CD4-positive, alpha-beta T cell treated with Interleukin-15 for 1 hour (primary cell): ENCODE data around the gene CRTC2.
A peak's percentile ranks its signal among the peaks of the same experiment; 100 is the strongest.

Source experiments
- DNase-seq: peaks from one replicate; pipeline ENCODE4 v3.0.0-alpha.2; 2020

CRTC2 gene

DNA sequence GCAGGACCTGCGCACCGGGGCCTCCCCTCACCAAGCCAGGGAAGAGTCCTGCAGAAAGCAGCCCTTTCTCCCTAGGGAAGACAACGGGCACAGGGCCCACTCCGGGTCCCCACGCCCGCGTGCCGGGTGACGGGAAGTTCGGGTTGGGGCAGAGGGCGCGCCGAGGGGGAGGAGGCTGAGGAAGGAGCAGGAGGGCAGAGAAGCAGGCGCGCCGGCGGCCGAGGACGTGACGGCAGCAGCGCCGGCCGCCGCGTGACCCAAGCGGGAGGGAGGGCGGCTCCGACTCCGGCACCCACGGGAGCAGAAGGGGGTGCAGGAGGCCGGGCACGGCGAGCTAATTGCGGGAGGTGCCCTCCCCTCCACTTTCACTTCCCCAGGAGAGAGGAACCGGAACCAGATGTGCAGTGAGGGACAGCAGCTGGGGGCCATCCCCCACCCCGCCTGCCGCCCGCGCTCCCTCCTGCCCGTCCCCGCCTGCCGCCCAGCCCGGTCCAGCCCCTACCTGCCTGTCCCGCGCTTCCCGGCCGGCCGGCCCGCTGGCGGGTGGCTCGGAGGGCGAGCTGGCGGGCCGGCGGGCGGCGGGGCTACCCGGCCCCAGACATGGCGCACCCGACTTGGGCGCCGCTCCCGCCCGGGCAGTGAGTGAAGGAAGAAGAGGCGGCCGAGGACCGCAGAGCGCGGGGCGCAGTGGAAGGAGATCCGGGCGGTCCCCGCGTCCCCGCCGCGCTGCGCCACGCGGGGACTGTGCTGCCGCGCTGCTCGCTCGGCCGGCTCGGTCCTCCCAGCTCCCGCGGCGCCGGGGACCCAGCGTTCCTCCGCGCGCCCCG lies 12.4 kb downstream of the CRTC2 start:
- DNase-seq = peak; percentile 94

DNA sequence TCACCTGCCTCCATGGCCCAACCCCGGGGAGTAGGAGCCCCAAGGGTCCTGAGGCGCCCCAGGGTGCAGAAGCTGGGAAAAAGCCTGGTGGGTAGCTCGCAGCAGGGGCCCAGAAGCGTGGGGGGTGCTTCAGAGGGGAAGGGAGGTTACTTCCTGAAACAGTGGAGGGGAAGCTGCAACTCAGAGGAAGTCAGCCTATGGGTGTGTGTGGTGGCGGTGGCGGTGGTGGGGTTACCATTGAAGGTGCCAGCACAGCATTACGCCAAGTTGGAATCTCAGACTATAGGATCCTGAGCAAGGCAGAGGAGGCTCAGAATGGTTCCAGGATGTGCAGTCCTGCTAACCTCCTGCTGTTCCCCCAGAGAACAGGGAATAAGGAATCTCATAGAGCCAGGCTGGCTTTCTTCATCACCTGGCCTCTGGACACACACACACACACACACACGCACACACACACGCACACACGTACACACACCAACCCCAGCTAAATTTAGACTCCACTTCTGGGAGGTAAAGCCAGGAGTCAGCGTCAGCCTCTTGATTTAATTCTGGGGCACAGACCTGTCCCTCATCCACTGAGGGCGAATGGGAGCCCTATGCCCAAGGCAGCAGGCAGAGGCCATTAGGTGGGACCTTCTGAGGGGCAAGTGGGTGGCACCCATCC lies 13.1 kb downstream of the CRTC2 start:
- DNase-seq = peak; percentile 88

DNA sequence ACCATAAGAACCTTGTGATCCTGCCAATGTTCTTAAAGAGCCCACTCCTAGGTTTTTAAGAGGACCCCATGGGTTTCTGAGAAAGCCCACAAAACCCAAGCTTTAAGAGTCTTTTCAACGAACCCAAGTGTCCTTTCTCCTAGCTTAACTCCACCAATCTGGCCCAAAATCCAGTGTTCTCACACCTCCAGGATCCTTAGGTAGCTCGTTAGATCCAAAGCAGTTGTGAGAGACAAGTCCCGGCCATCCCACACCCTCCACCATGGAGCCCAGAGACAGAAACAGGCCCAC lies 13.6 kb downstream of the CRTC2 start:
- DNase-seq = no peak

DNA sequence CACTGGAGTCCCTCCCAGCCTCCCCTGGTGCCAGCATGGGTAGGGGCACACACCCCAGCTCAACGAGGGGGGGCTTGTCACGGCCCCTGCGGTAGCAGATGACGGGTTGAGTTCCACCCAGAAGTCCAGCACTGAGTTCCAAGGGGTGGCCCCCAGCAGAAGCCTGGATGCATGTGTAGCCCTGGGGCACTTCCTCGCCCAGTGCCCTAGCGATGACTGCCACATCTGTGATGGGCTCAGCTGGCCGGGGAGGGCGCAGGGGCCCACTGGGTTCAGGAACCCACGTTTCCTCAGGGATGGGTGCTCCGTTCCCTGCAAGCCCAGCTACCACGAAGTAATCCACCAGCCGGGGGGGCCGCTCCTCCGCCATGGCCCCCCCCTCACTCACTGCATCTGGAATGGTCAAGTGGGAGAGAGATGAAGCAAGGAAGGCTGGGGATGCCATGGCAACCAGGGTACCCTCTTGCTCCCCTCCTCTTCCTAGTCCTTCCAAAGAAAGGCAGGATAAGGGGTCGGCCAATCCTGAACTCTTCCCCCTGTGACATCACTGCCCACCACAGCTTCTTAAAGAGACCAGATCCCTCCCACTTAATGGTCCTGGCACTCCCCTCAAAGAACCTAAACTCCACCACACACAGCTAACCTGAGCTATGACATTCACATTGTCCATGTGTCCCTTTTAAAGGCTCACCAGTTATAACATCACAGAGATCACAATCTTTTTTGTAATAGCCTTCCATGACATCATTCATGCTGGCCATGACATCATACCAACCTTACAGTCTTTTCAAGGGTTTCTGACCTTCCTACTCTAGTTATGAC lies 14.2 kb downstream of the CRTC2 start:
- DNase-seq = no peak

DNA sequence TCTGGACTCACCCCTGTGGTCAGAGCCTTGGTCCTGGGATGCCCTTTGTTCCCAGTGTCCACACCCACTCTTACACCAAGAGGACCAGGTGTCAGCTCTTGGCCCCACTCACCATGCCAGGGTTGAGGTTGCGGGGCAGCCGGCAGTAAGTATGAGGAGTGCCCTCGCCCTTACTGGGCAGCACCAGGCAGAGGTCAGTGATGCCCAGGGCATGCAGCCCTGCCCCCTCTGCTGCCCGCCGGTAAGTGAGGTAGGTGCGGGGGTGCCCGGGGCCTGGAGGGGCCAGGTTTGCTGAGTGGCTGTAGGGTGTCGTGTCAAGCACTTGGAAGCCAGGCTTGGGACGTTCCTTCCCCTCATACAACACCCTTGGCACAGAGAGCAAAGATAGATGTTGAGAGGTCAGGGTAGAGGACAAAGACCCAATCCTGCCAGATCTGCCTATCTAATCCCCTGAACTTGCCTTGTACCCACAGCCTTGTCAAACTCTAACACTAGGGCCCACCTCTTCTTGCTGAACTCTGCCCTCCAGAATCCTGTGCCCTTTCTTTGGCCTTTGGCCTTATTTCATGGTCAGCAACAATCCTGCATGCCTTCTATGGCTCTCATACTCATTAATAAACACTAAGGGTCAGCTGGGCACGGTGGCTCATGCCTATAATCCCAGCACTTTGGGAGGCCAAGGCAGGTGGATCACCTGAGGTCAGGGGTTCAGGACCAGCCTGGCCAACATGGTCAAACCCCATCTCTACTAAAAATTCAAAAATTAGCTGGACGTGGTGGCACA lies 15.5 kb downstream of the CRTC2 start:
- DNase-seq = no peak

DNA sequence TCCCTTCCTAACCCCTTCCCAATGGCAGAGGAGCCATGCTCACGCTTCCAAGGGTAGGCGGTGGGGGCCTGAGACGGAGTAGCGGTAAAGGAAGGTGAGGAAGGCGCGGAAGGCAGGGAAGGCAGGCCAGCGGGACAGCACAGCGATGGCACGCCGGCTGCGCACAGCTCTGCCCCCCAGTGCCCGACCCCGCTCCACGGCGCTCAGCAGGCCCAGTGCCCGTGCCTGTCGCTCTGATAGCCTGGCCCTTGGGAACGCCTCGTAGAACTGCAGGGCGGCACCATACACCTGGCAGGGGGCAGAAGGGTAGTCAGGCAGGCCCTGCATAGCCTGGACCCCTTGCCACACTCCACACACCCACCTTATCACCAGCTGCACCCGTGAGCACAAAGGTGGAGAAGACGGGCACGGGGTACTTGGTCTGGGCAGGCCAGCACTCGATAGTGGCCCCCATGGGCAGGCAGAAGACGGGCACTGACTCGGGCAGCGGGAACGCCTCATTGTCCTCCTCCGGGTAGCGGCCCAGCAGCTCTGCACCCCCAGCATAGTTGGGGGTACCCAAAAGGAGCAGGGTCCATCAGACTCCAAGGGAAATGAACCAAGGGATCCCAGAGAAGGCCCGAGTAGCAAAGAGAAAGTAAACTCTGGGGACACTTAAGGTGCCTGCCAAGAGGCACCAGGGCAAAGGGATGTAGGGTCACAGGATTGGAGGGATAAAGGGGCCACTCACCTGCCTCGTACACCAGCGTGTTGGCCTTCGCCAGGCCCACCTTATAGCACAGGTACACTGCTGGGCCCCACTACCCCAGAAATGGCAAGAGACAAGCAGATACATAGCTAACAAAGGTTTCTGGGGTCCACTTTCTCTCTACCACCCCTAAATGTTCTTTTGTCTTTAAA lies 16.3 kb downstream of the CRTC2 start:
- DNase-seq = no peak

DNA sequence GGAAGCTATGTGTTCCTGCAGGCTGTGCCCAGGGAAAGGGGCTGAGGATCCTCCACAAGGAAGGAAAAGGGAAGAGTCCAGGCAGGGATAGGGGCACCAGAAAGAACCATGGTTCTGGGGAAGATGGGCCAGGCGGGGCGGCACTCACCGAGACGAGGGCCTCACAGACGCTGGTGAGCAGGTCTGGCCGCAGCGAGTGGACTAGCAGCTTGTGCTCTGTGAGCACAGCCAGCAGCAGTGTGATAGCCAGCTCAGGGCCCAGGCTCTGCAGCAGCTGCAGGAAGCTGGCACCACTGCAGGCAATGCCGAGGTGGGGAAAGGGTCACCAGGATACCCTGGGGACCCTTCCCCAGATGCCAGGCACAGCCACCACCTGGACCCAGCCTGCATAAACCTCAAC lies 17.7 kb downstream of the CRTC2 start:
- DNase-seq = no peak

DNA sequence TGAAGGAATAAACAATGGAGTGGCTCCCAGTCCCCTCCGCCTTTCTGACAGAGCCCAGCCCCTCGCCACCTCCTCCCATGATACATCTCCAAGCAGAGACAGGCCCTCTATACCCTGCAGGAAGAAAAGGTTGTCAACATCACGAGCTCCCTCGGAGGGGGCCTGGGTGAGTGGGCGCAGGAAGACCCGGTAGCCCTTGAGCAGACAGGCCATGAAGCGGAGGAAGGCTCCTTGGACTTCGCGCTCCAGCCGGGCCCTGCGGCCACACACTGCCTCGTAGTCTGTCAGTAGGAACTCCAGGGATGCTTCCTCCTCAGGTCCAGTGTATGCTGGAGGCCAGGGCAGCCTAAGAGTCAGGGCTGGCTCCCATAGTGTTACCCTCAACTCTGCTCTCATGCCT lies 18.9 kb downstream of the CRTC2 start:
- DNase-seq = no peak

DNA sequence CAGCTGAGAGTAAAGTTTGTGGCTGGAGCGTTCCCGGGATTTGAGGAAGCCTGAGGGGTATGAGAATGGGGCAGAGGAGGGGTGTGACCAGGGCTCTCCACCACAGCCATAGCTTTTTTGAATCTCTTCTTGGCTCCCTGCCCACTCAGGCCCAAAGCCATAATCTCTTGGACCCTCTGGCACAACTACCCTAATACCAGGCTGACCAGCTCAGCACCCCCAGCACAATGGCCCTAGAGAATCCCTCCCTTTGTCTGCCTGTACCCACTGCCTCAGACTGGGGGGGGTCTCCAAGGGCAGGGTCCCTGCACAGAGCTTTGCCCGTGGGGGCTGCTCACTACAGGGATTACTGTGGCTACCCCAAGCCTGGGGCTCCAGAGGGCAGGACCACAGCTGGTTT lies 19.4 kb downstream of the CRTC2 start:
- no peak for DNase-seq

DNA sequence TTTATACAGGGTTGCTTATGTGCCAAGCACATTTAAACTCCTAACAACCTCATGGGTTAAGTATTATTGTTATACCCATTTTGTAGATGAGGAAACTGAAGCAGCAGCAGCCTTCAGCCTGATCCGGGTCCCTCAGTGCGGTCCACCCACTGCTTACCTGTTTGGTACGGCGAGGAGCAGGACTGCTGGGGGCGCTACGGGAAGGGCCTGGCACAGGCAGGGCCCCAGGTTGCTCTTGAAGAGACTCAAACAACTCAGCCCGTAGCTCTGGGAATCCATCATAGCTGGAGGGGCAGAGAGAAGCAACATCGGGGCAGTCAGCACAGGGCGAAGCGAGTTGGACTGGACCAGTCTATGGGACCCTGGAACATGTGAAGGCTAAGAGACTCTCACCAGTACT lies 21.1 kb downstream of the CRTC2 start:
- no peak for DNase-seq

DNA sequence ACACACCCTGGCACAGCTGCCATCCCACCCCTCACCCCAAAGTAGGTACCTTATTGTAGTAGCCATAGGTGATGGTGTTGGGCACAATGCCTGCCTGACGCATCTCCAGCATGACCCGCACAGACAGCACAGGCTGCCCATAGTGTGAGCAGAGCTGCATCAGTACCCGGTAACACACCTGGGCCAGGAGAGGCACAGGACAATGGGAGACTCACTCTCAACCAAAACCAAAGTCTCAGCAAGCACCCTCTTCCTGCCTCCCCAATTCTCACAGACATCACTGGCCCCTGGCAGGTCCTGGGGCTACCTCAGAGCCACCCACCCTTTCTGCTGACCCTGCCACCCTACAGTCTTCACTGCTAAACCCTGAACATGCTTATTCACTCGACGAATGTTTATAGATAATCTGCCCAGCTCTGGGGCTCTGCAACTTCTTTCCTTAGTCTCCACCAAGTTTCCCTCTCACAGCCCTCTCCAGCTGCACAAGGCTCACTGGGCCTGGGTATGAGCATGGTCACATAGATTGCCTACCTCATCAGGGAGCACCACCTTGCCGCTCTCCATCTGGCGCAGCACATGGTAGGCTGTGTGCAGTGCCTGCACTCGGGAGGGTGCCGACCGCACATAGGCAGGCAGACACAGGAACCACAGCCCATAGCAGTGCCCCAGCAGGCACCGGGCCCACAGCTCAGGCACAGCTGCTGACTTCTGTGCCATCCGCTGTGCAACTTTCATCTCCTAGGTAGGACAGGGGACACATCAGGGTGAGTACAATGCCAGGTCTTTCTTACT lies 22.2 kb downstream of the CRTC2 start:
- no peak for DNase-seq

DNA sequence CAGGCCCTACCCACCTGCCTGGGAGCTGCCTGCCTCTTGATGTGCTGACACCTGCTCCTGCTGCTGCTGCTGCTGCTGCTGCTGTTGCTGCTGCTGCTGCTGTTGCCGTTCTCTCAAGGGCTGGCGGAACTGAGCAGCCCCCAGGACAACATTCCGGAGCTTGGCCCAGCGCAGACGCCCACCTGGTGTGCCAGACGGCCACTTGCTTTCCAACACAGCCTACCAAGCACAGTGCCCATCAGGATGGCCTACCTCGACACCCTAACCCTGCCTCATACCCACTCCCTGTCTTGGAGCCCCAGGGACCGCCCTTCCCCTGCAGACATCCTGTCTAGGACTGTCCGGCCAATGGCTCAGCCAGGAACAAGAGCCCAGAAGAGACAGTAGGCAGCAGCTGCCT lies 23.7 kb downstream of the CRTC2 start:
- DNase-seq = no peak

DNA sequence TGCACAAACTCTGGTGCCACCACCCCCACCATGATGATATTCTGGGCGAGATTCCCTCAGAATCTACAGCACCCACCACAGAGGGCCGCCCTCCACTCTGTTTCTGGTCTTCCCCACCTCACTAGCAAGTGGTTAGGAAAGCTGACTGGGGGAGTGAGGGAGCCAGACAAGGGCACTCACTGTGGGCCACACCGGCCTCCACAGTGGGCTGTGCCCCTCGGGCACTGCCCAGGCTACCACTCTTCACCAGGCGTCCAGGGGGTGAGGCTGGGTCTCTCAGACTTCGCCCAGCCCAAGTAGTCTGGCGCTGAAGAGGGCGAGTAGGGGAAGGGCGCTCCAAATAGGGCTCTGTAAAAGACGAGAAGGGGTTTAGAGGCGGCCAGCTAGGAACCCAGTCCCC lies 24.5 kb downstream of the CRTC2 start:
- no peak for DNase-seq

DNA sequence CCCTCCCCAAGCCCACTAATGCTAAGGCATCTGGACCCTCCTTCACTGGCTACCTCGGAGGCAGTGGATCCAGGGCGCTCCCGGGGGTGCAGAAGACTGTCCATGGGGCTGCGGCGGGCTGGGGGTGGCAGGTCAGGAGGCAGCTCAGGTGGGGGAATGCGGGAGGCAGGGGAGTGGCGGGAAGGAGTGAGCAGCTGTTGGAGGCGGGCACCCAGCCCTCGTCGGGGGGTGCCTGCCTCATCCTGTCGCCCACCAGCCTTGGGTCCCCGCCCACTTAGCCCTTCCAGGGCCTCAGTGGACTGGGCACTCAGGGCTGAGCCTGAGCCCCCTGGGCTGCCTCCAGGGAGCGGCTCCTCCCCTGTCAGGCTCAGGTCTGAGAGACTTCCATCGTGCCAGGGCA lies 25.0 kb downstream of the CRTC2 start:
- no peak for DNase-seq

DNA sequence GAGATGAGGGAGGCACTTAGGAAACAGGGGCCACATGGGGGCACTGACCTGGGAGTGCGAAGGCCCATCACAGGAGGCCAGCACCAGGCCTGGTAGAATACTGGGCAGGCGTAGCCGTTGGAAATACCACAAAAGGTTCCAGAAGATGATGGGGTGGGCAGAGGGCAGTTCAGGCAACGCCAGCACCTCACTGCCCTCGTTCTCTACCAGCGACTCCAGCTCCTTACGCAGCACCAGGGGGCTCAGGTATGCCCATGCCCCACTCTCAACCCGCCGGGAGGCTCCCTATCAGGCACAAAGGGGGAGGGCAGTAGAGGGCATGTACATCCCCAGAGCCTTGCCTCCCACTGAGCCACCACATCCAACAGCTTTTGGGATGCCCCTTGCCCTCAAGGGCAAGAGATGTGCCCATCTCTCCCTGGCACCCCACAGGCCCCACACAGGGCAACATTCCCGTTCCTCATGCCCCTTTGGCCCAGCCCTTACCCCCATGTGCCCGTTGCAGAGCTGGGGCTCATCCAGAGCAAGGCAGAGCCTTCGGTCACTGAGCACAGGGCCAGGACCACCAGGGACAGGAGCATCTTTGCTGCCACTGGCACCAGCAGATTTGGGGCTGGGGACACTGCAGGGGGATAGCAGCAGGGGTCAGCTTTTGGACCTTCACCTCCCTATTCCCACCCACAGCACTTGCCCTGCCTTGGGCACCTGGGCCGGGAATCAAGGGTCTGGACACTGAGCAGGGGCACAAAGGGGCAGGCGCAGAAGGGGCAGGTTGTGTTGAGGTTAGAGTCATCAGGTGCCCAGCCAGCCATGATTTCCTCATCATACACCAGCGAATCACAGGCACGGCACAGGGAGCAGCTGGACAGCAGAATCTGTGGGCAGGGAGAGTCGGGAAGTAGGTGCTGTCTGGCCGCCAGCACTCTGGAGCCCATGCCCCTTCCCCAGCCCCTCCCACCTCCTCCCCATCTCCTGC lies 26.0 kb downstream of the CRTC2 start:
- no peak for DNase-seq

DNA sequence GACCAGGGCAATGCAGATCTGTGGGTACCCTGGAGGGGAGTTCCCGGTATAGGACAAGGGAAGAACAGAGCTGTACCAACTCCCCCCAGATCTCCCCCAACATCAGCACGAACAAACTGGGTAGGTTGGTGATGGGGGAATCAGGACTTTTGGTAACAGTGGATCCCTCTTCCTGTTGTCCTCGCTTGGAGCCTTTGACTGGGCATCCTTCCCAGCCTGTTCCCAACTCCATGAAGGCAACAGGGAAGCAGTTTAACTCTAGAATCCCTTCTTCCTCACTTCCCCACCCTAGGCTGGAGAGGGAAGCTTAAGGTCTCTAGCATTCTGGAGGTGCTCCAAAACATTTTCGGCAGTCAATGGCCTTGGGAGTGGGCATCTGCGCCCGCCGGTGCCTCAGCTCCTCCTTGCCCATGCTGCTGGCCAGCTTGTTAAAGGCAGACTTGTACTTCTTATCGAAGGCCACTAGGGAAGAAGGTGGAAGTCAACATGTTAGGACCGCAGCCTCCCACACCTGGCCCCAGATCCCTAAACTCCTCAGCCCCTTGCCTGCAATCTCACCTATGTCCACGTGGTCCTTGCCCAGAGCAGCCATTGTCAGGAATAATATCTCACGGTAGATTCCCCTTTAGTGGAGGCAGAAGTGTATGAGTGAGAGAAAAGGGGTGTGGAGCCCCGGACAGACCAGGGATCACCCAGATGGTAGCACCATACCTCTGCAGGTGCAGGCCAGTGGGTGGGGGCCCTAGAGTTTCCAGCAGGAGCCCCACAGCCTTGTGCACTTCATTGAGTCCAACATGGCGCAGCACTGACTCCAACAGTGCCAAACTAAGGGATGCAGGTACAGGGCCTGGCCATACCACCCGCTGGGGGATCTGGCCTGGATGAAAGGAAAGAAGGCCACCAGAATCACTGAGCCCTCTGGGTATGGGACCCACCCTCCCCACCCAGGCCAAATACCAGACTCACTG lies 28.1 kb downstream of the CRTC2 start:
- DNase-seq = no peak

DNA sequence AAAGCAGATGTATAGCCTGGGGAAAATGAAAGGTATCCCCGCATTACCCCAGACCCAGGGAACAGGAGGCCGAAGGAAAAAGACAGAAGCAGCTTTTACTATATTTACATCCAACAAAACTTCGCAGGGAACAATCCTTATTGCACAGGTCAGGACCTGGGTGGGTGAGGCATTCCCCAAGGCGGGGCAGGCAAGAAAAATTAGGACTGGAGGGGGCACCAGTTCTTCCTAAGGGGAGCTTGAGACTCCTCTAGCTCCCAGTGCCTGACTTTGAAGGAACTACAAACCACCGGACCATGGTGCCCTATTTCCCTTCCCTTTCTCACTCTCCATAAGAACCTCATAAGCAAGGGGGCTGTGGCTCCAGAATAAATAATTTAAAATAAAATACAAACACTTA lies 29.0 kb downstream of the CRTC2 start:
- no peak for DNase-seq

DNA sequence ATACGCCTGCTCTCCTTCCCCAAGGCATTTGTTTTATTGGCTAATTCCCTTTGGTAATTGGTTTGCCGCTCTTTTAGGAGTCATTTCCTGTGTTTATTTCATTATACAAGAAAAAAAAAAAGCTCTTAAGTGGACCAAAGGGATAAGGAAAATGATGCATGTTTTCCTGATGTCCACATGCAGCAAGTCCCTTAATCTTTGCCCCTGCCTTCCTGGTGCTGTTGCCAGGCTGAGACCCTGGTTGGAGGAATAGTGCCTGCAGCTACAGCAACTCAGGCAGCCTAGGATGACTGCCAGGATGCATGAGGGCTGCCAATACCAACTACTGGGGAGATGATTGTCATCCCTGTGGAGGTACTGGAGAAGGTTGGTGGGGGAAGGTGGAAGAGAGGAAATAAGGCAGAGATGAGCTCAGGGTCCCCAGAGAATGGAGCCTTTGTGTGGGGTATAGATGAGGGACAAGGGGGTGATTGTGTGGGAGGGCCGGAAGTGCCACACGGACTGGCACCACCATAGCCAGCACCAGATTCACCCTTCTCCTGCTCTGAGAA lies 29.5 kb downstream of the CRTC2 start:
- DNase-seq = no peak
